Activated naive CD4-positive, alpha-beta T cell treated with anti-CD3 and anti-CD28 coated beads, Interleukin-2, amount 50 U/mL, for 24 hours (primary cell): Measurements from ENCODE around the gene BEND3.
A peak's percentile ranks its signal among the peaks of the same experiment; 100 is the strongest.
"Not testable (repeated sequence)": the region's sequence is repeated elsewhere in the genome, so short reads cannot be mapped to it uniquely, and the experiment has no call there.

Source experiments
- H3K27ac Mint-ChIP-seq: one replicate; pipeline ENCODE4 v1.8.0; 2021; ENCODE audit warnings: mild to moderate bottlenecking, mixed read lengths
- H3K27me3 Mint-ChIP-seq: one replicate; pipeline ENCODE4 v1.8.0; 2021; ENCODE audit warnings: mixed read lengths
- H3K36me3 Mint-ChIP-seq: one replicate; pipeline ENCODE4 v1.8.0; 2021; ENCODE audit warnings: mixed read lengths
- H3K4me1 Mint-ChIP-seq: one replicate; pipeline ENCODE4 v1.8.0; 2021; ENCODE audit warnings: mixed read lengths
- H3K4me3 Mint-ChIP-seq: one replicate; pipeline ENCODE4 v1.8.0; 2021; ENCODE audit warnings: mild to moderate bottlenecking, mixed read lengths
- H3K9me3 Mint-ChIP-seq: one replicate; pipeline ENCODE4 v1.8.0; 2021; ENCODE audit warnings: mixed read lengths

The BEND3 gene

DNA sequence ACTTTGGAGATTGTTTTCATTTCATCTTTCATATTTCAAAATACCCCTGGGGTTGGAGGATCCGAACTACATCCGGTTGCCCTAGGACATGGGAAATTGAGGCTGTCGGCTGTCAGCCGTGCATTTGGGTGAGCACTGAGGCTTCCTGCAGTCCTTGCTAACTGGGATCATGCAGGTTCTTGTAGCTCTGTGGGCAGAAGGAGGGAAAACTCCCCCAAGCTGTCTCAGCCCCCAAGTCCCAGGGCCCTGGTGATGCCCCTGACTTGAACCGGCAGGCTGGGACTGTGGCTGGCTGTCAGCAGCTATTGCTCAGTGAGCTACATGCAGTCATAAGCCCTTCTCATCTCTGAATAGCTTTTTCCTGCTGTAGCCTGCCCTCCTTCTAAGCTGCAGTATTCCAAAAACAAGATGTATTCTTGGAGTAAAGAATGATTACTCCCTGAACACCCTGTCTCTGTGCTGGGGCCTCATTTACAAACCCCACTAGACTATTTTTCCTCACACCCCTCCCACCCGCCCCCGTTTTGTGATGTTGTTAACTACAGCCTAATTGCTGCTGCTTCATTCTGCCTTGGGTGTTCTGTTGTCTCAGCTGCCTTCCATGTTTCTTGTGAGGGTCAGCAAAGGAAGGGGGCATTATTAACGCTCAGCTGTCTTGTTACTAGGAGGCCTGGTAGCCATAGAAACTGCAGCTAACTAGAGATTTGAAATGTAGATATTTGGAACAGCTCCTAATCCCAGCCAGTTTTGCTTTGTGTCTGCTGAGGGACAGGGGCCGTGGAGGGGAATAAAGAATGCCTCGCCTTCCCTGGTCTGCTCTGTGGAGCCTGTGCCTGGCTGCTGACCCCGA, 69.3 kb downstream of the BEND3 start:
- H3K27ac Mint-ChIP-seq = no peak overlapping the region
- no peaks in the 10 kb centered on the region for H3K9me3 Mint-ChIP-seq
- peaks cover 5% of the 10 kb centered on the region for H3K4me1 Mint-ChIP-seq
- no peak overlapping the region for H3K4me3 Mint-ChIP-seq
- H3K27me3 Mint-ChIP-seq = no peaks in the 10 kb centered on the region
- H3K36me3 Mint-ChIP-seq = peaks cover 4% of the 10 kb centered on the region

DNA sequence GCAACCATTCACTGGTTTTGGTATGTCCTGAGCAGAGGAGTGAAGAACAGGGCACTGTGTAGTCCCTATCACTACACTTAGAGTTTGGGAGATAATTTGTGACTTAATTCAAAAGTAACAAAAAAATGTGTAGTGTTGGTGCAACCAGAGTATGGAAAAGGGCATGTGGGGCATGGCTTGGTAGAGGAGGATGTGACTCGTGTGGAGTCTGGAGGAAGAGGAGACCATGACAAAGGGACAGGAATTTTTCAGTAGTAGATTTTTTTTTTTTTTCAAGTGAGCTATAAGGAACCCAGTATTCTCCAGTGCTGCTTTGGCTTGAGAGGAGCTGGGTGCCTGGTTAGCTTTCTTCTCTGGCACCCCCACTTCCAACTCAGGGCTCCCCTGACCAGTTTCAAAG, 82.2 kb downstream of the BEND3 start:
- H3K4me3 Mint-ChIP-seq = no peak overlapping the region
- H3K9me3 Mint-ChIP-seq = no peaks in the 10 kb centered on the region
- peaks cover 44% of the 10 kb centered on the region for H3K4me1 Mint-ChIP-seq
- H3K36me3 Mint-ChIP-seq = peaks cover 9% of the 10 kb centered on the region
- no peak overlapping the region for H3K27ac Mint-ChIP-seq
- H3K27me3 Mint-ChIP-seq = no peaks in the 10 kb centered on the region

- Mint-ChIP-seq H3K27me3 (no peaks in the 10 kb centered on the region), H3K27ac (no peak overlapping the region)
These were observed 83.3 kb downstream of the BEND3 start for GRCh38 chr6:107032051-107032450.

DNA sequence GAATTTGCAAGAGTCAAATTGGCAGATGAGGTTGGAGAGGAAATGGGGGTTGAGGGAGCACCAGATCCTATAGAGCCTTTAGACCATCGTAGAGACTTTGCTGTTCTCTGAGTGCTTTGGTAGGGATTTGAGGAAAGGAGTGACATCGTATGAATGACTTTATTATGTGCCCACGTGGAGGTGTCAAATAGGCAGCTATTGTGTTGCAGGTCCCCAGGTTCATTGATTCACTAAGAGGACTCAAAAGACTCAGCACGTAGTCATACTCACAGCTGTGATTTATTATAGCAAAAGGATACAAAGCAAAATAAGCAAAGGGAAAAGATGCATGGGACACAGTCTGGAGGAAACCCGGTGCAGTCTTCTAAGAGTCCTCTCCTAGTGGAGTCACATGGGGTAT, 85.2 kb downstream of the BEND3 start:
- Mint-ChIP-seq H3K4me3 (peak overlapping the region; percentile 98), H3K4me1 (peaks cover 41% of the 10 kb centered on the region), H3K27me3 (no peaks in the 10 kb centered on the region), H3K36me3 (peaks cover 5% of the 10 kb centered on the region), H3K27ac (peak overlapping the region; percentile 64), H3K9me3 (no peaks in the 10 kb centered on the region)

More at GRCh38 chr6:107032051-107032450, 83.3 kb downstream of the BEND3 start:
- H3K36me3 Mint-ChIP-seq = peaks cover 9% of the 10 kb centered on the region
- no peak overlapping the region for H3K4me3 Mint-ChIP-seq
- H3K4me1 Mint-ChIP-seq = peaks cover 44% of the 10 kb centered on the region
- H3K9me3 Mint-ChIP-seq = no peaks in the 10 kb centered on the region

GRCh38 chr6:107026965-107027364, 88.3 kb downstream of the BEND3 start:
- Mint-ChIP-seq H3K27ac (no peak overlapping the region), H3K9me3 (no peaks in the 10 kb centered on the region)

GRCh38 chr6:107021446-107022185, 93.7 kb downstream of the BEND3 start:
- H3K4me1 Mint-ChIP-seq = no peaks in the 10 kb centered on the region
- H3K27ac Mint-ChIP-seq = no peak overlapping the region
- no peaks in the 10 kb centered on the region for H3K9me3 Mint-ChIP-seq
- no peaks in the 10 kb centered on the region for H3K27me3 Mint-ChIP-seq
- no peaks in the 10 kb centered on the region for H3K36me3 Mint-ChIP-seq
- no peak overlapping the region for H3K4me3 Mint-ChIP-seq

More at GRCh38 chr6:107026965-107027364, 88.3 kb downstream of the BEND3 start:
- H3K36me3 Mint-ChIP-seq = peaks cover 3% of the 10 kb centered on the region
- peak overlapping the region; percentile 51 for H3K4me3 Mint-ChIP-seq
- H3K27me3 Mint-ChIP-seq = no peaks in the 10 kb centered on the region
- peaks cover 27% of the 10 kb centered on the region for H3K4me1 Mint-ChIP-seq

GRCh38 chr6:107020239-107020638, 95.1 kb downstream of the BEND3 start:
- H3K4me3 Mint-ChIP-seq = no peak overlapping the region
- no peaks in the 10 kb centered on the region for H3K4me1 Mint-ChIP-seq
- no peaks in the 10 kb centered on the region for H3K27me3 Mint-ChIP-seq
- H3K9me3 Mint-ChIP-seq = no peaks in the 10 kb centered on the region
- H3K36me3 Mint-ChIP-seq = no peaks in the 10 kb centered on the region
- H3K27ac Mint-ChIP-seq = no peak overlapping the region

- H3K4me3 Mint-ChIP-seq, H3K4me1 Mint-ChIP-seq, H3K27ac Mint-ChIP-seq, H3K27me3 Mint-ChIP-seq, H3K36me3 Mint-ChIP-seq, H3K9me3 Mint-ChIP-seq: not testable (repeated sequence)
These were observed 95.7 kb downstream of the BEND3 start for GRCh38 chr6:107019628-107020027.

- H3K36me3 Mint-ChIP-seq = no peaks in the 10 kb centered on the region
- no peaks in the 10 kb centered on the region for H3K4me1 Mint-ChIP-seq
- H3K4me3 Mint-ChIP-seq = no peak overlapping the region
- no peaks in the 10 kb centered on the region for H3K9me3 Mint-ChIP-seq
- no peak overlapping the region for H3K27ac Mint-ChIP-seq
- H3K27me3 Mint-ChIP-seq = peaks cover 1% of the 10 kb centered on the region
These were observed 96.3 kb downstream of the BEND3 start for GRCh38 chr6:107019047-107019446.
